ENCODE results near the gene TMEM8B.

The TMEM8B gene

DNA sequence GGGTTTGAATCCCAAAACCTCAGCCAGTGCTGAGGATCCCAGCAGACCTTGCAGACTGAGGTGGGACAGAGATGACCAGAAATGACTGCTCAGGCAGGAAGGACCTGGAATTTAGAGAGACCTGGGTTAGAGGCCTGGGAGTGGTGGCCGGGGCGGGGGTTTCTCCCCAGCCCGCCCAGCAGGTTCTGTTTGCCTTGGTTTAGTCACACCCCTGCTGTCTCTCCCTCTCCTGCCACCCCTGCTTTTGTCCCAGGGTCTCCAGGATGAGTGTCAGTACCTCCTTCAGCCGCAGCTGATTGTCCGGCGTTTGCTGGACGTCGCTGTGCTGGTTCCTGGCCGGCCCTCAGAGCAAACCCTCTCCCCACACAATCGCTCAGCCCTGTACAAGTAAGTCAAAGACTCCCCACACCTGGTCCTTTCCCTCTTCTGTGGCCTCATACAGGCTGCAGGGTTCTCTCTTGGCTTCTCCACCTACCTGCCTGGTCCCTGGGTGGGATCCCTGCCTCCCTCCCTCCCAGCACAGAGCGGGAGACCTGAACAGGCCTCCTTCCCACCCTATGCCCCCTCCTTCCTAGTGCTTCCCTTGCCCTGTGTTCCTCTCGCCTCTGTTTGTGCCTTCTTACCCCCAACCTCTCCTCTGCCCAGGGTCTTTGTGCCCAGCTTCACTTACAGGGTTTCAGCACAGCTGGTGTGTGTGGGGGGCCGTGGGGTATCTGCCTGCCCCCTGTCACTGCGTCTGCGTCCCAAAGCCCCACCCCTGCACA is 12.0 kb downstream of the TMEM8B start:
- DNase-seq (ENCODE audit: low read depth) = no peak
- TF ChIP-seq, protein P1, sequence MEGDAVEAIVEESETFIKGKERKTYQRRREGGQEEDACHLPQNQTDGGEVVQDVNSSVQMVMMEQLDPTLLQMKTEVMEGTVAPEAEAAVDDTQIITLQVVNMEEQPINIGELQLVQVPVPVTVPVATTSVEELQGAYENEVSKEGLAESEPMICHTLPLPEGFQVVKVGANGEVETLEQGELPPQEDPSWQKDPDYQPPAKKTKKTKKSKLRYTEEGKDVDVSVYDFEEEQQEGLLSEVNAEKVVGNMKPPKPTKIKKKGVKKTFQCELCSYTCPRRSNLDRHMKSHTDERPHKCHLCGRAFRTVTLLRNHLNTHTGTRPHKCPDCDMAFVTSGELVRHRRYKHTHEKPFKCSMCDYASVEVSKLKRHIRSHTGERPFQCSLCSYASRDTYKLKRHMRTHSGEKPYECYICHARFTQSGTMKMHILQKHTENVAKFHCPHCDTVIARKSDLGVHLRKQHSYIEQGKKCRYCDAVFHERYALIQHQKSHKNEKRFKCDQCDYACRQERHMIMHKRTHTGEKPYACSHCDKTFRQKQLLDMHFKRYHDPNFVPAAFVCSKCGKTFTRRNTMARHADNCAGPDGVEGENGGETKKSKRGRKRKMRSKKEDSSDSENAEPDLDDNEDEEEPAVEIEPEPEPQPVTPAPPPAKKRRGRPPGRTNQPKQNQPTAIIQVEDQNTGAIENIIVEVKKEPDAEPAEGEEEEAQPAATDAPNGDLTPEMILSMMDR (conservative IDR thresholded peaks at IDR 0.05; ENCODE audit: low read length) = no peak
- no peak overlapping the region for H3K4me3 ChIP-seq (ENCODE audit: low read length)

DNA sequence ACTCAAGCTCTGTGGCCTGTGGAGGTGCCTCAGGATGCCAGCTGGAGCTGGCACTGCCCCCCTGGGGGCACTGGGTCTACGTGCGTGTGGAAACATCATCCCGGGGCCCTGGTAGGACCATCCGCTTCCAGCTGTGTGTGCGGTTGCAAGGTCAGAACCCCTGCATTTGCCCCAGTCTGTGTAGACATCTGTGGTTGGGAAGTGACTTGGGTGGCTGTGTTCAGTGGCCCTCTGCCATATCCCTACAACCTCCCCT is 12.5 kb downstream of the TMEM8B start:
- no peak for DNase-seq (ENCODE audit: low read depth)
- no peak overlapping the region for H3K4me3 ChIP-seq (ENCODE audit: low read length)
- TF ChIP-seq, protein P1 (conservative IDR thresholded peaks at IDR 0.05; ENCODE audit: low read length) = no peak

DNA sequence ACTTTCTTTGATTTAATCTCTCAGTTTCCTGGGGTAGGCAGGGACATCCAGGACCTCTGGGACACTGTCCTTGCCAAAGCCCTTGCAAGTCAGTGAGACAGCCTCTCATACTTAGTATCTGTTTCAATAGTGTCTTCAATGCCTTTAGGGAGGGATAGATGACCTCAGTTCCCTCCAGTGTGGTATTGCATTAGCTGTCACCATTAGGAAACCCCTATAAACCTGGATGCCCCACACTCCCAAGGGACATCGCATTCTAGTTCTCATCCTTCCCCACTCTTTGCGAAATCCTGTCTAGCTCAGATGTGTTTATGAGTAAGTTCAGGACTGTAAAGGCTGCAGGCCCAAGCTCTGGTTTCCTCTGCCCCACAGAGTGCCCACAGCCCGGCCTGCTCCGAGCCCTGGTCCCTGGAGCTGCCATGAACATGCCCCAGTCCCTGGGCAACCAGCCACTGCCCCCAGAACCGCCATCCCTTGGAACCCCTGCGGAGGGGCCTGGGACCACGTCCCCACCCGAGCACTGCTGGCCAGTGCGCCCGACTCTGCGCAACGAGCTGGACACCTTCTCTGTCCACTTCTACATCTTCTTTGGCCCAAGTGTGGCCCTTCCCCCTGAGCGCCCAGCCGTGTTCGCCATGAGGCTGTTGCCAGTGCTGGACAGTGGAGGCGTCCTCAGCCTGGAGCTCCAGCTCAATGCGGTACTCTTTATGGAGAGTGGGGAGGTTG is 13.2 kb downstream of the TMEM8B start:
- no peak overlapping the region for H3K4me3 ChIP-seq (ENCODE audit: low read length)
- peak; percentile 70 for DNase-seq (ENCODE audit: low read depth)
- TF ChIP-seq, protein P1 (conservative IDR thresholded peaks at IDR 0.05; ENCODE audit: low read length) = no peak

DNA sequence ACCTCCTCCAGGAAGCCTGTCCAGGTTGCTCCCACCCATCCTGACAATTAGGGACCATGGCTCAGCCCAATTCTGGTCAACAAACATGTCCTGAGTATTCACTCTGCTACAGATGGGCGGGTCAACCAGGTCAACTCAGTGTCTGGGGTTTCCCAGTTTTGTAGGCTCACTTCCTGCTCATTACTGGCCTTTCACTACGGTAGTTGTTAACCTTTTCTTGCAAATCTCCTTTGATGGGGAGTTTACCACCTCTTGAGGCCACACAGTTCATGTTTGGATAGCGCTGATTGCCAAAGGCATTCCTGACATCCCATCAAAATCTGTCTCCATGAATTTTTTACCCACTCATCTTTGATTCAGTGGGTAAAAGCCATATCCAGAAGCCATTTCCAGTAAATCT is 13.8 kb downstream of the TMEM8B start:
- TF ChIP-seq, protein P1 (conservative IDR thresholded peaks at IDR 0.05; ENCODE audit: low read length) = no peak
- no peak for DNase-seq (ENCODE audit: low read depth)
- H3K4me3 ChIP-seq (ENCODE audit: low read length) = no peak overlapping the region

DNA sequence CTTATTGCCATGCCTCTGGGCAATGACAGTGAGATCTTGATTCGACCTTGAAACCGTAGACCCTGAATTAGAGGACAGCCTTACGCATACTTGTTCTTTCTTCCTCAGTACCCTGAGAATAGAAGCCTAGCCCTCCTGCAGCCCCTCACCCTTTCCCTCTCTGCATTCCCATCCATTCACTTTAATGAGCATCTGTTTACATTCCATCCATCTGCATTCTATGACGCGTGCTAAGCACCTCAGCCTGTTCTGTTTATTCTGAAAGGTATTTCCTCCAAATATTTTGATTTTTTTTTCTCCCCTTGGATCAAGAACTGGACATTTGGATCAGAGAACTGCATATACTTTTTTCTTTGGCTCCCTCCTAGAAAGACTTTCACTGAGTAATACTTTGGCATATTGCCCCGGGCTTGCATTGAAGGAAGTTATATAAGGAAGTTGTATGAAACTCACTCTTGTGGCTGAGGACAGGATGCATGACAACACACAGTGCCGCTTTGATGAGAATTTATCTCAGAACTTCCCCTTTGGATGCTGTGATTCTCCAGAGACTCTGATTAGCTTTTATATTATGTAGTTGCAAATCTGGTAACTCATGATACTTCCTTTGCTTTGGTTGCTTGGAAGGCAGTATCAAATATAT is 15.7 kb downstream of the TMEM8B start:
- TF ChIP-seq, protein P1 (conservative IDR thresholded peaks at IDR 0.05; ENCODE audit: low read length) = no peak
- H3K4me3 ChIP-seq (ENCODE audit: low read length) = no peak overlapping the region
- DNase-seq (ENCODE audit: low read depth) = peak; percentile 90

DNA sequence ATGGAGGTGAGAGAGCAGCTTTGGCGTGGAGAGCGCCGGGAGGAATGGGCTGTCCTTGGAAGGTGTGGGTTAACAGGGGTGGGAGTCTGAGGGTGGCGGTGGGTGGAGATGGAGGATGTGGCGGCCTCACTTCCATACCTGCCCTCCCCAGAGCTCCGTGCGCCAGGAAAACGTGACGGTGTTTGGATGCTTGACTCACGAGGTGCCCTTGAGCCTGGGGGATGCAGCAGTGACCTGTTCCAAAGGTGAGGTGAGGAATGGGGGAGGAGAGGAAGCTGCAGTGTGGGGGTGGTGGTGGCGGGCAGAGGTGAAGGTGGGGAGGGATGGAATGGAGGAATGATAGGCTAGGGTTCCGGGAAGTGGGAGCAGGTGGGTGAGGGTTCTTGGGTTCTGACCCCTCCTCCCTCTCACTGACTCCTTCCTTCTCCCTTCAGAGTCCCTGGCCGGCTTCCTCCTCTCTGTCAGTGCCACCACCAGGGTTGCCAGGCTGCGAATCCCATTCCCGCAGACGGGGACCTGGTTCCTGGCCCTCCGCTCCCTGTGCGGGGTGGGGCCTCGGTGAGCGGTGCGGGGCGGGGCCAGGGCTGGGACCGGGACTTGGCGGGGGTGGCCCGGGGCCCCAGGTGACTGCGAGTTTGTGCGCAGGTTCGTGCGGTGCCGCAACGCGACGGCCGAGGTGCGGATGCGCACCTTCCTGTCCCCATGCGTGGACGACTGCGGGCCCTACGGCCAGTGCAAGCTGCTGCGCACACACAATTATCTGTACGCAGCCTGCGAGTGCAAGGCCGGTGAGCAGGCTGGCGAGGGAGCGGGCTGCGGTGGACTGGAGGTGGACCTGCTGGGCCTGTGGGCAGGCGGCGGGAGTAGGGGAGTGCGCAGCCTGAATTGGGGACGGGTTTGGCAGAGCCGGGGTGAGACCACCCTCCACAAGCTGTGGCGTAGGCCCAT is 17.1 kb downstream of the TMEM8B start:
- TF ChIP-seq, protein P1 (conservative IDR thresholded peaks at IDR 0.05; ENCODE audit: low read length) = no peak
- DNase-seq (ENCODE audit: low read depth) = no peak
- no peak overlapping the region for H3K4me3 ChIP-seq (ENCODE audit: low read length)

All from AG10803 (cell line).